GM18526 (cell line): ENCODE data around the gene TXNRD1.

ENCODE experiments used
- POLR2A ChIP-seq: IDR thresholded peaks from 3 replicates; pipeline ENCODE4 v1.6.1; 2011; ENCODE audit not compliant: insufficient read length; ENCODE audit errors: extremely low read depth

TXNRD1 gene

GRCh38 chr12:104355630-104356029, 140.1 kb downstream of the TXNRD1 start:
- TF ChIP-seq POLR2A = no peak

- no peak for TF ChIP-seq POLR2A
Measured at GRCh38 chr12:104356231-104357115, 140.9 kb downstream of the TXNRD1 start.

GRCh38 chr12:104357421-104357952, 141.9 kb downstream of the TXNRD1 start:
- no peak for TF ChIP-seq POLR2A

- TF ChIP-seq POLR2A = no peak
Measured at GRCh38 chr12:104358353-104359003, 142.9 kb downstream of the TXNRD1 start.

- no peak for TF ChIP-seq POLR2A
Measured at GRCh38 chr12:104359216-104359615, 143.6 kb downstream of the TXNRD1 start.

- no peak for TF ChIP-seq POLR2A
Measured at GRCh38 chr12:104360157-104360556, 144.6 kb downstream of the TXNRD1 start.

GRCh38 chr12:104360983-104361707, 145.6 kb downstream of the TXNRD1 start:
- TF ChIP-seq POLR2A = no peak

- no peak for TF ChIP-seq POLR2A
Measured at GRCh38 chr12:104365921-104366410, 150.4 kb downstream of the TXNRD1 start.

- TF ChIP-seq POLR2A = no peak
Measured at GRCh38 chr12:104369708-104370107, 154.1 kb downstream of the TXNRD1 start.

GRCh38 chr12:104371043-104371870, 155.7 kb downstream of the TXNRD1 start:
- no peak for TF ChIP-seq POLR2A

- no peak for TF ChIP-seq POLR2A
Measured at GRCh38 chr12:104372061-104372720, 156.6 kb downstream of the TXNRD1 start.

- no peak for TF ChIP-seq POLR2A
Measured at GRCh38 chr12:104372721-104373335, 157.2 kb downstream of the TXNRD1 start.

GRCh38 chr12:104374071-104374470, 158.5 kb downstream of the TXNRD1 start:
- TF ChIP-seq POLR2A = no peak

- no peak for TF ChIP-seq POLR2A
Measured at GRCh38 chr12:104374806-104375205, 159.2 kb downstream of the TXNRD1 start.

GRCh38 chr12:104375775-104376174, 160.2 kb downstream of the TXNRD1 start:
- no peak for TF ChIP-seq POLR2A
